ENCODE data around the gene ZXDC.

The ZXDC gene

DNA sequence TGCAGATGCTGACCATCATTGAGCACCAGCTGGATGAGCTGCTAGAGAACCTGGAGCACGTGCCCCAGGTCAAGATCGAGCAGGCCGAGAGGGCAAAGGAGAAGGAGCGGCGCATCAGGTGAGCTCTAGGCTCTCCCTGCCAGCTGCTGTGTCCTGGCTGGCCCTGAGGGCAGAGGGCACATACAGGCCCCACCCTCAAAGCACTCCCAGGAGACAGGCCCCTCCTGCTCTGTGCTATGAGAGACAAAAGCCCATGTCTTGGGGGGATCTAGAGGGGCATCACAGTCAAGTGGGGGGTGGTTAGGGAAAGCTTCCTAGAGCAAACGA lies 41.5 kb downstream of the ZXDC start:
- Mint-ChIP-seq H3K4me3 (no peak overlapping the region), H3K27me3 (no peaks in the 10 kb centered on the region), H3K4me1 (no peaks in the 10 kb centered on the region), H3K27ac (no peak overlapping the region), H3K9me3 (no peaks in the 10 kb centered on the region), H3K36me3 (peaks cover 19% of the 10 kb centered on the region)

GRCh38 chr3:126433496-126434263 lies 42.0 kb downstream of the ZXDC start:
- H3K9me3 Mint-ChIP-seq = no peaks in the 10 kb centered on the region
- H3K27ac Mint-ChIP-seq = no peak overlapping the region
- peaks cover 19% of the 10 kb centered on the region for H3K36me3 Mint-ChIP-seq
- H3K4me3 Mint-ChIP-seq = no peak overlapping the region
- H3K4me1 Mint-ChIP-seq = no peaks in the 10 kb centered on the region
- no peaks in the 10 kb centered on the region for H3K27me3 Mint-ChIP-seq

GRCh38 chr3:126433105-126433430 lies 42.6 kb downstream of the ZXDC start:
- Mint-ChIP-seq H3K36me3 (peaks cover 19% of the 10 kb centered on the region), H3K27ac (no peak overlapping the region)

GRCh38 chr3:126432361-126433104 lies 43.2 kb downstream of the ZXDC start:
- peak overlapping the region; percentile 31 for H3K27ac Mint-ChIP-seq
- H3K4me1 Mint-ChIP-seq = no peaks in the 10 kb centered on the region
- peaks cover 19% of the 10 kb centered on the region for H3K36me3 Mint-ChIP-seq
- H3K27me3 Mint-ChIP-seq = no peaks in the 10 kb centered on the region
- H3K4me3 Mint-ChIP-seq = no peak overlapping the region
- H3K9me3 Mint-ChIP-seq = no peaks in the 10 kb centered on the region

More at GRCh38 chr3:126433105-126433430, 42.6 kb downstream of the ZXDC start:
- no peaks in the 10 kb centered on the region for H3K27me3 Mint-ChIP-seq
- no peaks in the 10 kb centered on the region for H3K4me1 Mint-ChIP-seq
- no peak overlapping the region for H3K4me3 Mint-ChIP-seq
- H3K9me3 Mint-ChIP-seq = no peaks in the 10 kb centered on the region

GRCh38 chr3:126431103-126431534 lies 44.6 kb downstream of the ZXDC start:
- Mint-ChIP-seq H3K4me3 (no peak overlapping the region), H3K36me3 (peaks cover 11% of the 10 kb centered on the region), H3K27ac (no peak overlapping the region), H3K27me3 (no peaks in the 10 kb centered on the region), H3K9me3 (no peaks in the 10 kb centered on the region), H3K4me1 (no peaks in the 10 kb centered on the region)

DNA sequence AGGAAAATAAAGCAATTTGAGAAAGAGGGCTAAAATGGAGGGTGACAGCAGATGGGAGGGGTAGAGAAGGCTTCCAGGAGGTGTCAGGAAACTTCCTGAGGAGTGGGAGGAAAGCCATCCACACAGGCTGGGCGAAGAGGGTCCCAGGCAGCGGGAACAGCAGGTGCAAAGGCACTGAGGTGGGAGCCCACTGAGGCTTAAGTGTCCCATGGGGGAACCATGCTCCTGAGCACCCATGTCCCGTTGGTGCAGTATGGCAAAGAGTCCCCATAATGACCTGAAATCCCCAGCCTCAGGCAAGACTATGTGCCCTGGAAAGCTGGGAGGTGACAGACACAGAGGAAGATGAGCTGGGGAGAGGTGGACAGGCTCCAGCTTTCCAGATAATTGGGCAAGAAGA lies 50.9 kb downstream of the ZXDC start:
- peaks cover 8% of the 10 kb centered on the region for H3K36me3 Mint-ChIP-seq
- no peaks in the 10 kb centered on the region for H3K4me1 Mint-ChIP-seq
- H3K9me3 Mint-ChIP-seq = peaks cover 6% of the 10 kb centered on the region
- H3K4me3 Mint-ChIP-seq = no peak overlapping the region
- no peaks in the 10 kb centered on the region for H3K27me3 Mint-ChIP-seq
- no peak overlapping the region for H3K27ac Mint-ChIP-seq

GRCh38 chr3:126424039-126424717 lies 51.5 kb downstream of the ZXDC start:
- Mint-ChIP-seq H3K4me1 (no peaks in the 10 kb centered on the region), H3K27ac (no peak overlapping the region), H3K27me3 (no peaks in the 10 kb centered on the region), H3K9me3 (peaks cover 6% of the 10 kb centered on the region), H3K36me3 (peaks cover 8% of the 10 kb centered on the region), H3K4me3 (no peak overlapping the region)

- Mint-ChIP-seq H3K27me3 (no peaks in the 10 kb centered on the region), H3K36me3 (peaks cover 8% of the 10 kb centered on the region), H3K9me3 (peaks cover 6% of the 10 kb centered on the region), H3K4me3 (no peak overlapping the region), H3K4me1 (no peaks in the 10 kb centered on the region), H3K27ac (no peak overlapping the region)
Observed at GRCh38 chr3:126423191-126424038, 52.3 kb downstream of the ZXDC start.

- Mint-ChIP-seq H3K4me3 (no peak overlapping the region), H3K36me3 (peaks cover 7% of the 10 kb centered on the region), H3K27me3 (no peaks in the 10 kb centered on the region), H3K27ac (no peak overlapping the region), H3K4me1 (no peaks in the 10 kb centered on the region), H3K9me3 (peaks cover 6% of the 10 kb centered on the region)
Observed at GRCh38 chr3:126422571-126423091, 53.1 kb downstream of the ZXDC start.

- peaks cover 6% of the 10 kb centered on the region for H3K36me3 Mint-ChIP-seq
- H3K27me3 Mint-ChIP-seq = no peaks in the 10 kb centered on the region
- peaks cover 6% of the 10 kb centered on the region for H3K9me3 Mint-ChIP-seq
- H3K27ac Mint-ChIP-seq = no peak overlapping the region
- no peak overlapping the region for H3K4me3 Mint-ChIP-seq
- H3K4me1 Mint-ChIP-seq = no peaks in the 10 kb centered on the region
Observed at GRCh38 chr3:126422121-126422520, 53.6 kb downstream of the ZXDC start.

GRCh38 chr3:126421573-126422119 lies 54.0 kb downstream of the ZXDC start:
- Mint-ChIP-seq H3K27ac (no peak overlapping the region), H3K27me3 (no peaks in the 10 kb centered on the region), H3K4me1 (no peaks in the 10 kb centered on the region), H3K36me3 (peaks cover 6% of the 10 kb centered on the region), H3K9me3 (peaks cover 6% of the 10 kb centered on the region), H3K4me3 (no peak overlapping the region)

- Mint-ChIP-seq H3K36me3 (no peaks in the 10 kb centered on the region), H3K9me3 (no peaks in the 10 kb centered on the region), H3K27ac (no peak overlapping the region), H3K27me3 (peaks cover 1% of the 10 kb centered on the region), H3K4me3 (no peak overlapping the region), H3K4me1 (no peaks in the 10 kb centered on the region)
Observed at GRCh38 chr3:126419886-126420786, 55.6 kb downstream of the ZXDC start.

GRCh38 chr3:126419151-126419703 lies 56.5 kb downstream of the ZXDC start:
- Mint-ChIP-seq H3K36me3 (no peaks in the 10 kb centered on the region), H3K4me3 (no peak overlapping the region), H3K9me3 (no peaks in the 10 kb centered on the region), H3K27me3 (peaks cover 7% of the 10 kb centered on the region), H3K27ac (no peak overlapping the region), H3K4me1 (no peaks in the 10 kb centered on the region)

DNA sequence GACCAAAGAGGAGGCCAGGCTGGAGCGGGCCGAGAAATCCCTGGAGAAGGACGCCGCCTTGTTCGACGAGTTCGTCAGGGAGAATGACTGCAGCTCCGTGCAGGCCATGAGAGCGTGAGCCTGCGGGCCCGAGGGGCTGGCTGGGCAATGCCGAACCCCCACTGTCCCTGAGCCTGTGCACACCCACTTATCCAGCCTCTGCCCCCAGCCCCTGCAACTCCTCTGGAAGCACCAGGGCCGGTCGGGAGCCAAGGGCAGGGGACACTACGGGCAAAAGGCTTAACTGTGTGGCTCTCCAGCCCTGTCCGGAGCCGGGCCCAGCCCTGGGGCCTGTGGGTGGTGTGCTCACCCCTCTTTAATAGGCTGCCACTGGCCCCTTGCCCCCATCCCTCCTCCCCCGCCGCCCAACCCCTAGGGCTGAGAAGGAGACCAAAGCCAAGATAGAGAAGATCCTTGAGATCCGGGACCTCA lies 57.0 kb downstream of the ZXDC start:
- Mint-ChIP-seq H3K27me3 (peaks cover 10% of the 10 kb centered on the region), H3K4me3 (no peak overlapping the region), H3K9me3 (no peaks in the 10 kb centered on the region), H3K36me3 (no peaks in the 10 kb centered on the region), H3K27ac (no peak overlapping the region), H3K4me1 (no peaks in the 10 kb centered on the region)

Data from activated naive CD4-positive, alpha-beta T cell treated with anti-CD3 and anti-CD28 coated beads, Interleukin-2, amount 50 U/mL, for 24 hours (primary cell).